DND-41 (cell line): ENCODE results near the gene XRCC4.

Experiments
- ATAC-seq: fragments of 200-7000 bp; cut with Tn5 transposase; 3 replicates; pipeline ENCODE4 v1.9.1; 2021; ENCODE audit warnings: low read depth; ENCODE audit not compliant: insufficient read depth
- DNase-seq: peaks from one replicate; pipeline ENCODE4 v3.0.0-alpha.2; 2020
- H2AFZ ChIP-seq: 2 replicates; pipeline ENCODE4 v1.6.0; 2012; ENCODE audit warnings: low read depth, low read length
- H3K27ac ChIP-seq: 2 replicates; pipeline ENCODE4 v1.5.1; 2012; ENCODE audit warnings: low read length, inconsistent platforms
- H3K27me3 ChIP-seq: fragments of 200-600 bp; sonication (generic); 2 replicates; pipeline ENCODE4 v1.6.0; 2012; ENCODE audit warnings: low read length, mild to moderate bottlenecking, inconsistent platforms; ENCODE audit not compliant: insufficient read depth, poor library complexity
- H3K36me3 ChIP-seq: 2 replicates; pipeline ENCODE4 v1.5.1; 2012; ENCODE audit warnings: low read length, inconsistent platforms; ENCODE audit not compliant: insufficient read depth
- H3K4me1 ChIP-seq: 2 replicates; pipeline ENCODE4 v1.5.1; 2012; ENCODE audit warnings: mild to moderate bottlenecking, low read length; ENCODE audit not compliant: insufficient read depth
- H3K4me2 ChIP-seq: 2 replicates; pipeline ENCODE4 v1.6.0; 2012; ENCODE audit warnings: mild to moderate bottlenecking, moderate library complexity, low read length, inconsistent platforms; ENCODE audit not compliant: insufficient read depth
- H3K4me3 ChIP-seq, 2 experiments: fragments of 200-600 bp in 1 of 2; shearing (Covaris generic) in 1 of 2; 2 replicates each; pipeline ENCODE4 v1.5.1; 2012 to 2016; ENCODE audit warnings: inconsistent platforms in 2 of 2, low read length in 2 of 2, mild to moderate bottlenecking in 2 of 2, low read depth in 1 of 2, moderate library complexity in 1 of 2
- H3K79me2 ChIP-seq: 2 replicates; pipeline ENCODE4 v1.6.0; 2012; ENCODE audit warnings: low read length, inconsistent platforms; ENCODE audit not compliant: insufficient read depth
- H3K9ac ChIP-seq: 2 replicates; pipeline ENCODE4 v1.6.0; 2012; ENCODE audit warnings: low read depth, mild to moderate bottlenecking, inconsistent platforms, low read length, moderate library complexity
- H3K9me3 ChIP-seq: 2 replicates; pipeline ENCODE4 v1.5.1; 2012; ENCODE audit warnings: low read length, moderate library complexity, mild to moderate bottlenecking, inconsistent platforms; ENCODE audit not compliant: insufficient read depth, severe bottlenecking
- H4K20me1 ChIP-seq: 2 replicates; pipeline ENCODE4 v1.6.0; 2012; ENCODE audit warnings: low read length; ENCODE audit not compliant: insufficient read depth
- EZH2 ChIP-seq: IDR thresholded peaks from 3 replicates; pipeline ENCODE4 v1.6.1; 2012; ENCODE audit warnings: borderline replicate concordance, low read depth, mild to moderate bottlenecking, moderate library complexity, low read length, inconsistent platforms; ENCODE audit not compliant: severe bottlenecking
- TF ChIP-seq, protein P1 (sequence below): IDR thresholded peaks from 2 replicates; pipeline ENCODE4 v1.5.1; 2012; ENCODE audit warnings: borderline replicate concordance, low read length, moderate library complexity, mild to moderate bottlenecking; ENCODE audit not compliant: poor library complexity, severe bottlenecking; ENCODE audit errors: extremely low read depth

The XRCC4 gene

DNA sequence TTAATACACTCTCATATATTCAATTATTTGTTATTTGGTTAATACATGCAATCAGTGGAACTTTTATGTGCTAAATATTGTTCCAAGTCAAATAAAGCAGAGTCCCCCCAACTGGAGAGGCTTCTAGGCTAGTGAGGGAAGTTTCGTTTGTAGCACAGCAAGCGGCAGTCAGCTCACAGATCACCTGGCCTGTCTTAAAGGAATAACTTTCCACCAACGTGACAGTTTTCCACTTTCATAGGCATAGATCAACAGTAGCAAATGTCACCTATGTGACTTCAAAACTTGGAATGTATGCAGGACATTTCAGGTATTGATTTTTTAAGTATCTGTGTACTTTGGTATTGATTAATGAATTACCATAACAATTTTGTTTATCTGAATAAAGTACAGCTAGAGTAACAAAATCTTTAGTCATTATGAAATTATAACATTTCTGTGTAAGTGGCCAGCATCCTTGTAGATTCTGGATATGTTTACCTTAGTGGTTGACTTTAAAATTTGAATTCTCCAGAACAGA is 264.5 kb downstream of the XRCC4 start:
- DNase-seq = no peak
- Histone ChIP-seq H3K4me2 (no peak overlapping the region), H3K9ac (no peak overlapping the region), H2AFZ (no peak overlapping the region), H3K9me3 (peaks cover 3% of the 10 kb centered on the region), H3K4me3 (no peak overlapping the region), H3K27me3 (no peaks in the 10 kb centered on the region), H3K36me3 (no peaks in the 10 kb centered on the region), H4K20me1 (no peaks in the 10 kb centered on the region), H3K79me2 (no peaks in the 10 kb centered on the region), H3K27ac (no peak overlapping the region), H3K4me1 (peaks cover 7% of the 10 kb centered on the region; the same call in 1 of the 2 replicates)
- TF ChIP-seq, protein P1, sequence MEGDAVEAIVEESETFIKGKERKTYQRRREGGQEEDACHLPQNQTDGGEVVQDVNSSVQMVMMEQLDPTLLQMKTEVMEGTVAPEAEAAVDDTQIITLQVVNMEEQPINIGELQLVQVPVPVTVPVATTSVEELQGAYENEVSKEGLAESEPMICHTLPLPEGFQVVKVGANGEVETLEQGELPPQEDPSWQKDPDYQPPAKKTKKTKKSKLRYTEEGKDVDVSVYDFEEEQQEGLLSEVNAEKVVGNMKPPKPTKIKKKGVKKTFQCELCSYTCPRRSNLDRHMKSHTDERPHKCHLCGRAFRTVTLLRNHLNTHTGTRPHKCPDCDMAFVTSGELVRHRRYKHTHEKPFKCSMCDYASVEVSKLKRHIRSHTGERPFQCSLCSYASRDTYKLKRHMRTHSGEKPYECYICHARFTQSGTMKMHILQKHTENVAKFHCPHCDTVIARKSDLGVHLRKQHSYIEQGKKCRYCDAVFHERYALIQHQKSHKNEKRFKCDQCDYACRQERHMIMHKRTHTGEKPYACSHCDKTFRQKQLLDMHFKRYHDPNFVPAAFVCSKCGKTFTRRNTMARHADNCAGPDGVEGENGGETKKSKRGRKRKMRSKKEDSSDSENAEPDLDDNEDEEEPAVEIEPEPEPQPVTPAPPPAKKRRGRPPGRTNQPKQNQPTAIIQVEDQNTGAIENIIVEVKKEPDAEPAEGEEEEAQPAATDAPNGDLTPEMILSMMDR = no peak
- TF ChIP-seq EZH2 = no peak
- no peak for ATAC-seq

DNA sequence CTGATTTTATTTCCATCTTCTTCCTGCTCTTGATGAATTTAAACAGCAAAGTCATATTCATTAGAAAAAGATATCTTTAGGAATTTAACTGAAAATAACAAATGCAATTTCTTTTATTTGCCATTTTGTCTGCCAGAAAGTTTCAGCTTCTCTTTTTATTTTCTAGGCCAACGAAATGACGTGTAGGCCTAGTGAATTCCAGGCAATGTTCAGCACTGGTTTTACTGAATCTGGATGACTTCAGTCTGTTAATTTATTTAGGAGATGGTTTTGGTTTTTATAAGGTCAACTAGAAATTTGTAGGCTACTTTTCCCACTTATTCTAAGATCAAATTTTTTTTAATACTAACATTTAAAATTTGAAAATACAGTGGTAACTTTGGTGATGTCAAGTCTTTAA is 265.1 kb downstream of the XRCC4 start:
- Histone ChIP-seq H3K4me1 (peaks cover 7% of the 10 kb centered on the region; the same call in 1 of the 2 replicates), H3K79me2 (no peaks in the 10 kb centered on the region), H2AFZ (no peak overlapping the region), H4K20me1 (no peaks in the 10 kb centered on the region), H3K36me3 (no peaks in the 10 kb centered on the region; the same call in 1 of the 2 replicates), H3K4me2 (no peak overlapping the region), H3K9ac (no peak overlapping the region), H3K9me3 (peaks cover 3% of the 10 kb centered on the region), H3K27me3 (no peaks in the 10 kb centered on the region), H3K4me3 (no peak overlapping the region), H3K27ac (no peak overlapping the region)
- DNase-seq (no peak), ATAC-seq (no peak)
- TF ChIP-seq, protein P1 = no peak
- TF ChIP-seq EZH2 = no peak

DNA sequence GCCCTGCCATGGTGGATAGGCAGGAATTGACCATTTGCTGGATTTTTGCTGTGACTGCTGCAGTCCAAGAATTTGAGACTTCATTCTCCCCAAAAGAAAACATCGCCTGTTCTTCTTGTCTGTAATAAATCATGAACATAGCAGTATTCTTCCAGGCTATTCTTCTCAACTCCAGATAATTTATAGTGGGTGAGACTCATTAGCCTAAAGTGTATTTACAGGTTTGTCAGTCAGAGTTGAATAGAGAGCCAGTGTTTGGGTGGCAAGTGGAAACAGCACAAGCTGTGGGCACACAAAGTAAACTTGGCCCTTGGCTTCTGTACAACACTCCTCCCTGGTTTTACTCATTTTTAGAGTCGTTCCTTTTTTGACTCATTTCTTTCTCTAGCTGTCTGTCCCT is 266.0 kb downstream of the XRCC4 start:
- Histone ChIP-seq H3K27ac (no peak overlapping the region), H3K27me3 (no peaks in the 10 kb centered on the region), H3K9me3 (peaks cover 7% of the 10 kb centered on the region), H3K36me3 (peaks cover 4% of the 10 kb centered on the region; the same call in 1 of the 2 replicates), H3K9ac (no peak overlapping the region), H3K79me2 (no peaks in the 10 kb centered on the region), H3K4me3 (no peak overlapping the region), H2AFZ (no peak overlapping the region), H3K4me1 (peaks cover 7% of the 10 kb centered on the region; the same call in 1 of the 2 replicates), H3K4me2 (no peak overlapping the region), H4K20me1 (no peaks in the 10 kb centered on the region)
- ATAC-seq = no peak
- TF ChIP-seq EZH2 = no peak
- TF ChIP-seq, protein P1 = no peak
- DNase-seq = no peak

DNA sequence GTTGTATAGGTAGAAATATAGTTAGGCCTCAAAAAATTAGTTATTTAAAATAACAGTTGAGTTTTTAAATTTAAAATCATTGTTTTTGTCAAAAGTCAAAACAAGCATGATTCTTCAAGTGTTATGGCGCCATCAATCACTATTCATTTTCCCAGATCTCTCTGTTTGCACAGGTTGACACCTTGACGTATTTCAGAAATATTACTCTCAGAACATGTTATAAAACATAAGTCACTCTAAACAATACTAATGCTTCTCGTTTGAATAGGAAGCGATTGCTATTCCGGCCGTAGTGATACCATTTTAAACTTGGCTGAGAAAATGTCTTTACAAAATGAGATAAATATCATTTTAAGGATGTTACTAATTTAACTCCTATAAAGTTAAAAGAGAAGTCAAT is 268.1 kb downstream of the XRCC4 start:
- no peaks in the 10 kb centered on the region for H3K79me2 ChIP-seq
- ATAC-seq (no peak), DNase-seq (no peak)
- no peak overlapping the region for H3K4me2 ChIP-seq
- H3K27ac ChIP-seq = no peak overlapping the region
- no peak overlapping the region for H2AFZ ChIP-seq
- H3K4me1 ChIP-seq = peaks cover 2% of the 10 kb centered on the region; the same call in 1 of the 2 replicates
- no peak overlapping the region for H3K9ac ChIP-seq
- H3K4me3 ChIP-seq = no peak overlapping the region
- peaks cover 9% of the 10 kb centered on the region; the same call in 1 of the 2 replicates for H3K36me3 ChIP-seq
- H3K27me3 ChIP-seq = no peaks in the 10 kb centered on the region
- no peak for TF ChIP-seq EZH2
- TF ChIP-seq, protein P1 = no peak
- peaks cover 19% of the 10 kb centered on the region for H3K9me3 ChIP-seq
- no peaks in the 10 kb centered on the region for H4K20me1 ChIP-seq
